NCI-H345 treated with DMSO at 0.1 percent for 48 hours (cell line): ENCODE results near the gene RFWD3.

Experiments
- DNase-seq: peaks from one replicate; lab custom pipeline; 2025; ENCODE audit not compliant: unreplicated experiment; lab: John Stamatoyannopoulos, UW

Gene RFWD3

GRCh38 chr16:74623839-74624235, 42.8 kb downstream of the RFWD3 start:
- no peak for DNase-seq

- no peak for DNase-seq
These were observed 43.4 kb downstream of the RFWD3 start for GRCh38 chr16:74623214-74623838.

- no peak for DNase-seq
These were observed 44.7 kb downstream of the RFWD3 start for GRCh38 chr16:74622005-74622404.

- no peak for DNase-seq
These were observed 49.4 kb downstream of the RFWD3 start for GRCh38 chr16:74617206-74617788.

- no peak for DNase-seq
These were observed 55.0 kb downstream of the RFWD3 start for GRCh38 chr16:74611721-74612120.

GRCh38 chr16:74608944-74609343, 57.7 kb downstream of the RFWD3 start:
- DNase-seq, result no peak

GRCh38 chr16:74608381-74608780, 58.3 kb downstream of the RFWD3 start:
- no peak for DNase-seq

- DNase-seq, result no peak
These were observed 58.7 kb downstream of the RFWD3 start for GRCh38 chr16:74607962-74608356.

GRCh38 chr16:74607310-74607961, 59.2 kb downstream of the RFWD3 start:
- no peak for DNase-seq

GRCh38 chr16:74606521-74607309, 60.0 kb downstream of the RFWD3 start, which contains the start of gene GLG1:
GLG1 (minus strand) TSS chr16:74607114; CDS start chr16:74607094, 20 bp downstream.
- peak; percentile 81 for DNase-seq

- DNase-seq, result no peak
These were observed 60.7 kb downstream of the RFWD3 start for GRCh38 chr16:74605746-74606520.

- DNase-seq, result no peak
These were observed 61.3 kb downstream of the RFWD3 start for GRCh38 chr16:74605332-74605731.

- DNase-seq, result no peak
These were observed 62.8 kb downstream of the RFWD3 start for GRCh38 chr16:74603848-74604247.

GRCh38 chr16:74601126-74601871, 65.4 kb downstream of the RFWD3 start:
- DNase-seq, result no peak

- no peak for DNase-seq
These were observed 70.1 kb downstream of the RFWD3 start for GRCh38 chr16:74596586-74596985.

- no peak for DNase-seq
These were observed 73.8 kb downstream of the RFWD3 start for GRCh38 chr16:74592847-74593246.

GRCh38 chr16:74591876-74592650, 74.6 kb downstream of the RFWD3 start:
- no peak for DNase-seq

GRCh38 chr16:74586948-74587347, 79.7 kb downstream of the RFWD3 start:
- no peak for DNase-seq

GRCh38 chr16:74585846-74586443, 80.7 kb downstream of the RFWD3 start:
- DNase-seq, result no peak
